GM13977 (cell line): ENCODE measurements around the gene MACROD2.

Source experiments
- DNase-seq: peaks from one replicate; pipeline ENCODE4 v3.0.0; 2012; ENCODE audit warnings: low spot score
- in situ Hi-C: fragments of 300-500 bp; cut with MboI; formaldehyde crosslinking; loops from one replicate; pipeline ENCODE4 v1.12.0; 2022; ENCODE audit warnings: low sequenced_read_pairs, low pct_unique_long_range_greater_than_20kb, mixed read lengths, inconsistent platforms; ENCODE audit not compliant: unreplicated experiment
- TF ChIP-seq, protein P1 (sequence below): IDR thresholded peaks from 2 replicates; pipeline ENCODE4 v1.5.1; 2012; ENCODE audit warnings: mild to moderate bottlenecking, control low read depth; ENCODE audit not compliant: insufficient read depth; ENCODE audit errors: extremely low read depth, missing control alignments

The MACROD2 gene

DNA sequence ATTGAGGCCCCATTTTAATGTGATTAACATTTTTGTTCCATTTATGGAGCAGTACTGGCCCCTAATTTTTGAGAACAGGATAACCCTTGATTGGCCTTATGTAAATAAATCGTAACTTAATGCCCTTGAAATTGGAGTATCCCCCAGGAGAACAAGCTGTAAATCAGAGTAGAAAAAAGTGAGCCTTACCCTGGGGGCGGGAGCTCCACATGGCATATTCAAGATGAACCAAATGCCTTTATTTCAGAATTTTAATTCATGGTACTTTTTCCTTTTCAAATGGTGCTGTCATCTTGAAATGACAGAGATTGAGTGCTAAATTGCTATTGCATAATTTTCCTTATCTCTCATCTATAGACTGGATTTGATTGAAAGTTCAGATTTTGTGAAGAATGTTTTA lies 1151.6 kb downstream of the MACROD2 start:
- in situ Hi-C loops: no loop called here
- TF ChIP-seq, protein P1, sequence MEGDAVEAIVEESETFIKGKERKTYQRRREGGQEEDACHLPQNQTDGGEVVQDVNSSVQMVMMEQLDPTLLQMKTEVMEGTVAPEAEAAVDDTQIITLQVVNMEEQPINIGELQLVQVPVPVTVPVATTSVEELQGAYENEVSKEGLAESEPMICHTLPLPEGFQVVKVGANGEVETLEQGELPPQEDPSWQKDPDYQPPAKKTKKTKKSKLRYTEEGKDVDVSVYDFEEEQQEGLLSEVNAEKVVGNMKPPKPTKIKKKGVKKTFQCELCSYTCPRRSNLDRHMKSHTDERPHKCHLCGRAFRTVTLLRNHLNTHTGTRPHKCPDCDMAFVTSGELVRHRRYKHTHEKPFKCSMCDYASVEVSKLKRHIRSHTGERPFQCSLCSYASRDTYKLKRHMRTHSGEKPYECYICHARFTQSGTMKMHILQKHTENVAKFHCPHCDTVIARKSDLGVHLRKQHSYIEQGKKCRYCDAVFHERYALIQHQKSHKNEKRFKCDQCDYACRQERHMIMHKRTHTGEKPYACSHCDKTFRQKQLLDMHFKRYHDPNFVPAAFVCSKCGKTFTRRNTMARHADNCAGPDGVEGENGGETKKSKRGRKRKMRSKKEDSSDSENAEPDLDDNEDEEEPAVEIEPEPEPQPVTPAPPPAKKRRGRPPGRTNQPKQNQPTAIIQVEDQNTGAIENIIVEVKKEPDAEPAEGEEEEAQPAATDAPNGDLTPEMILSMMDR: no peak

DNA sequence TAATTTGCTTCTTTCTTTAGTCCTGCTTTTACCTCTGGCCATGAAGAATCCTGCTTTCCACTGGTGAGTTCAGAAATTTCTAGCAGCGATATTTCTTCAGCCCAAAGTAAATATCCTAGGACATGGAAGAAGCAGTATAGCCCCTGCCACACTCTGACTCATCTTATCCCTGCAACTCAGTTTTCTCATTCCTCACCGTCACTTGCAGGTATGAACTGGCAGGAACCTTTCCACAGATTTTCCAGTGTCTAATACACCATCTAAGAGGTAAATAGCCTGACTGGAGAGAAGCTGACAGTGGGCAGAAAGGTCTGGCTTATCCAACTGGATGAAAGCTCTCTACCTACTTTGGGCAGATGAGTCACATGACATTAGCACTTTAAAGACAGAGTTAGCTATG lies 1158.8 kb downstream of the MACROD2 start:
- in situ Hi-C loops: no loop called here
- TF ChIP-seq, protein P1: no peak
- no peak for DNase-seq

More for the DNA sequence above, 1151.6 kb downstream of the MACROD2 start:
- no peak for DNase-seq

DNA sequence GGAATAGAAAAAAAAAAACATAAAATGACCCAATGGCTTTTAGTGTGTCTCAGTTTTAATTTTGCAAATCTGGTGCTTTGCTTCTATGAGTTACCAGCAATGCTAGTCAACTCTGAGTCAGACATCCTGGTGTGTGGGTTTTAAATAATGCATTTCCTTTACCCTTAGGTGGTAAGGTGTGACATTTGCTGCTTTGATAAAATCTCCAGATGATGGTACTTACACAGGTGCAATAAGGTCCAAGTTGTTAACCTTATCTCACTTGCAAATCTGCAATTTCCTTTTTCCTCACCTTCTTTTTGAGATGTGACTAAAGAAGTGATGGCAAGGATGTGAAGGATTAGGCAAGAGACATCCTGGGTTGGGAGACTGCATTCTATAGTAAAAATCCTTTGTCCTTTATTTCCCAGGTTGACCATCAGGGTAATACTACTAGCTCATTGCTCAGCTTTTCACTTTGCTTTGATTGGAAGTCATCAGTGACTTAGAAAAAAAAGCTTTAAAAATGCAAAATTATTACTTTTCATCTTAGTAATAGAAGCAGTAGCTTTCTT lies 1160.6 kb downstream of the MACROD2 start:
- TF ChIP-seq, protein P1: no peak
- DNase-seq: no peak
- in situ Hi-C loops: no loop called here

DNA sequence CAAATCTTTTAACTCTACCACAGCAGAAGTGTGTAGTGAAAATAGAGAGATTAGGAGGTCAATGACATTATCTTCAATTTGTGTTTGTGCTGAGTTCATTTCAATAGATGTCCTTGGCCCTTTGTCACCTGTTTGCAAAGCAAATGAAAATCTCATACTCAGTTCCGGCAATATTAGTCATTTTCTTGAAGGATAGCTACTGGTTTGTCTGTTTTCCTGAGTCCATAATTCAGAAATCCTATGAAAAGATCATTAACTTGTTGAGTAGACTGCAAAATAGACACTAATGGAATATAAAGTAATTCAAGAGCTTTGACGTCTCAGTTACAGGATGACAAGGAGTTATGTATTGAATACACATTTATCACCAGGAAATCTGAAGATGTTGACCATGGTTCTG lies 1163.2 kb downstream of the MACROD2 start:
- no peak for DNase-seq
- in situ Hi-C loops: no loop called here
- TF ChIP-seq, protein P1: no peak

DNA sequence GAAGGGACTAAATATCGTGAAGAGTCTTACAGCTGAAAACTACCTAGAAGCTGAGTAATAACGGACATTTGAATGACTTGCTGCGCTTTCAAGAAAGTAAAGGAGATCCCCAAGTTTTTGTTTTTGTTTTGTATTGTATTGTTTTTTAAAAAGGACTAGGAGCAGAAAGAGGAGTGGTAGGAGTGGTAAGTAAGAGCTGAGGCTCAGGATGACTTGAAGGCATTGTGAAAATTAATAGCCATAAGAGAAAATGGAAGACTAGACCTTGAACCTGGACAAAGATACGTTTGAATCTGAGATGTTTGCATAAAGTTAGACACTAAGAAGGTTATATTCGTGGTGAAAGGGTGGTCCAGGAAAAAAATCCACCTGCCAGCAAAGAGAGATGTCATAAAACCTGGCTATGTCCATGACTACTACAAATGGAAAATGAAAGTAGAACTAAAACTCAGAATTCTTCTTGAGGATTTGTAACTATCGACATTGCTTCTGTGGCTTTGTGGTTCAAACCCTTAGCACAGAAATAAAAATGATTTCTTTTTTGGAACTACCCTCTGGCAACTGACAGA lies 1166.8 kb downstream of the MACROD2 start:
- TF ChIP-seq, protein P1: no peak
- in situ Hi-C loops: no loop called here
- DNase-seq: peak; percentile 7

DNA sequence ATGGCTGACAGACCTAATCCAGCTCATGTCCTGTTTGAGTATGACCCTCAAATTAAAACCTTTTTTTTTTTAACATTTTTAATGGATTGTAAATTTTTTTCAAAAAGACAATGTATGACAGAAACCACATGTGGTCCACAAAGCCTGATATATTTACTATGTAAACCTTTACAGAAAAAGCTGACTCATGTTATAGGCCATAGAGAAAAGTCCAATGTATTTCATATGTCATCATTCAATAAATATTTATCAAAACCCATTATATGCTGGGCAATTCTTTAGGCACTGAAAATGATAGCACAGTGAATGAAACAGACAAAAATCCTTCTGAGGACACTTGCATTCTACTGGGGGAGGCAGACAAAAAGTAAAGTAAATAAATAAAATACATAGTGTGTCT lies 1168.3 kb downstream of the MACROD2 start:
- DNase-seq: no peak
- in situ Hi-C loops: no loop called here
- TF ChIP-seq, protein P1: no peak
